Colonic mucosa (tissue), 4 donors: Measurements from ENCODE around the gene TRIM37. TPM values are rescaled to one million over a fixed set of nuclear protein-coding genes. Genes with fewer than 3 reads are reported as not detected.

Experiments used
- DNase-seq: peaks from one replicate; pipeline ENCODE4 v3.0.0-alpha.2; 2020
- H3K27ac ChIP-seq: fragments of 200-600 bp; one replicate; pipeline ENCODE4 v1.8.0; 2021
- H3K27me3 ChIP-seq: fragments of 200-600 bp; one replicate; pipeline ENCODE4 v1.8.0; 2021
- H3K36me3 ChIP-seq: fragments of 200-600 bp; one replicate; pipeline ENCODE4 v1.8.0; 2021
- H3K4me1 ChIP-seq: fragments of 200-600 bp; one replicate; pipeline ENCODE4 v1.8.0; 2021; ENCODE audit warnings: mild to moderate bottlenecking
- H3K4me3 ChIP-seq: fragments of 200-600 bp; one replicate; pipeline ENCODE4 v1.8.0; 2021
- H3K9ac ChIP-seq, 2 donors: one replicate each; pipeline ENCODE4 v1.7.0; 2013; ENCODE audit warnings: control low read depth in 2 of 2, low read depth in 2 of 2, low read length in 2 of 2
- H3K9me3 ChIP-seq: fragments of 200-600 bp; one replicate; pipeline ENCODE4 v1.8.0; 2021
- CTCF ChIP-seq: fragments of 200-600 bp; IDR thresholded peaks from one replicate; pipeline ENCODE4 v1.8.0; 2022; ENCODE audit warnings: antibody characterized with exemption, mild to moderate bottlenecking
- intact Hi-C: fragments of 100-400 bp; cut with DNase I; formaldehyde crosslinking; loops from one replicate; pipeline ENCODE4 v1.14.1; 2022
- total RNA-seq, 2 donors: library from RNA; stranded (reverse); fragmentation: NEBNext Ultra II Directional in 1 of 2; extraction: Animal tissue kit (Norgen Biotek cat#: 25700) in 1 of 2; gene quantifications; one replicate each; pipeline ENCODE4 v1.2.1, GENCODE V29; 2021
- donor health status: healthy.
- donor health status: DM: no; HTN: no; CAD: no.
- donor health status: DM: no; HTN: no; CAD: no.

TRIM37 gene
- total RNA-seq, 2 donors from 2014 or later: 17.2 to 24.1 TPM

GRCh38 chr17:59000022-59000421 is 106.7 kb downstream of the TRIM37 start:
- H3K27me3 ChIP-seq: no peaks in the 10 kb centered on the region
- DNase-seq: no peak

GRCh38 chr17:58999500-58999899 is 107.2 kb downstream of the TRIM37 start:
- no peak overlapping the region for H3K27ac ChIP-seq
- H3K9ac ChIP-seq: no peak overlapping the region
- H3K27me3 ChIP-seq: no peaks in the 10 kb centered on the region
- no peak for TF ChIP-seq CTCF
- H3K4me3 ChIP-seq: no peak overlapping the region
- H3K9me3 ChIP-seq: no peaks in the 10 kb centered on the region
- H3K4me1 ChIP-seq: no peaks in the 10 kb centered on the region
- intact Hi-C loops: no loop called here
- DNase-seq: no peak
- H3K36me3 ChIP-seq: no peaks in the 10 kb centered on the region

More at GRCh38 chr17:59000022-59000421, 106.7 kb downstream of the TRIM37 start:
- no peak for TF ChIP-seq CTCF
- Histone ChIP-seq H3K4me1 (no peaks in the 10 kb centered on the region), H3K27ac (no peak overlapping the region), H3K9me3 (no peaks in the 10 kb centered on the region), H3K4me3 (no peak overlapping the region), H3K36me3 (no peaks in the 10 kb centered on the region), H3K9ac (no peak overlapping the region)
- intact Hi-C loops: no loop called here

GRCh38 chr17:58998871-58999270 is 107.8 kb downstream of the TRIM37 start:
- DNase-seq: no peak
- H3K4me1 ChIP-seq: no peaks in the 10 kb centered on the region
- no peak overlapping the region for H3K4me3 ChIP-seq
- H3K9me3 ChIP-seq: no peaks in the 10 kb centered on the region
- TF ChIP-seq CTCF: no peak
- no peaks in the 10 kb centered on the region for H3K27me3 ChIP-seq
- no peaks in the 10 kb centered on the region for H3K36me3 ChIP-seq
- intact Hi-C loops: no loop called here
- no peak overlapping the region for H3K9ac ChIP-seq
- H3K27ac ChIP-seq: no peak overlapping the region

GRCh38 chr17:58997756-58998553 is 108.7 kb downstream of the TRIM37 start:
- Histone ChIP-seq H3K9me3 (no peaks in the 10 kb centered on the region), H3K9ac (no peak overlapping the region), H3K27ac (no peak overlapping the region), H3K4me3 (no peak overlapping the region), H3K27me3 (no peaks in the 10 kb centered on the region), H3K36me3 (no peaks in the 10 kb centered on the region), H3K4me1 (no peaks in the 10 kb centered on the region)
- intact Hi-C loops: no loop called here
- DNase-seq: no peak
- TF ChIP-seq CTCF: no peak

- H3K27ac ChIP-seq: no peak overlapping the region
- intact Hi-C loops: no loop called here
- no peak for TF ChIP-seq CTCF
Measured at GRCh38 chr17:58996968-58997367, 109.7 kb downstream of the TRIM37 start.

More at GRCh38 chr17:58996968-58997367, 109.7 kb downstream of the TRIM37 start:
- H3K27me3 ChIP-seq: no peaks in the 10 kb centered on the region
- no peak overlapping the region for H3K4me3 ChIP-seq
- H3K4me1 ChIP-seq: no peaks in the 10 kb centered on the region
- no peak for DNase-seq
- no peaks in the 10 kb centered on the region for H3K36me3 ChIP-seq
- no peaks in the 10 kb centered on the region for H3K9me3 ChIP-seq
- H3K9ac ChIP-seq: no peak overlapping the region
